Activated CD4-positive, alpha-beta T cell treated with anti-CD3 and anti-CD28 coated beads, Interleukin-2, amount 50 U/mL, for 48 hours (primary cell): ENCODE data around the gene PTHLH.

Experiments
- DNase-seq, 2 experiments: peaks; one replicate each; pipeline ENCODE4 v3.0.0-alpha.2; 2020

Gene PTHLH

DNA sequence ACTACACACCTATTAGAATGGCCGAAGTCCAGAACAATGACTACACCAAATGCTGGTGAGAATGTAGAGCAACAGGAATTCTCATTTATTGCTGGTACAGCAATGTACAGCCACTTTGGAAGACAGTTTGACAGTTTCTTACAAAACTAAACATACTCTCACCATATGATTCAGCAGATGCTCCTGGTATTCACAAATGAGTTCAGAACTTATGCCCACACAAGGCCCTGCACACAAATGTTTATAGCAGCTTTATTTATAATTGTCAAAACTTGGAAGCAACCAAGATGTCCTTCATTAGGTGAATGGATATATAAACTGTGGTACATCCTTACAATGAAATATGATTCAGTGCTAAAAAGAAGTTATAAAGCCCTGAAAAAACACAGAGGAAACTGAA, 38.3 kb downstream of the PTHLH start:
- no peak for DNase-seq

GRCh38 chr12:27931390-27931789, 41.1 kb downstream of the PTHLH start:
- DNase-seq = no peak

DNA sequence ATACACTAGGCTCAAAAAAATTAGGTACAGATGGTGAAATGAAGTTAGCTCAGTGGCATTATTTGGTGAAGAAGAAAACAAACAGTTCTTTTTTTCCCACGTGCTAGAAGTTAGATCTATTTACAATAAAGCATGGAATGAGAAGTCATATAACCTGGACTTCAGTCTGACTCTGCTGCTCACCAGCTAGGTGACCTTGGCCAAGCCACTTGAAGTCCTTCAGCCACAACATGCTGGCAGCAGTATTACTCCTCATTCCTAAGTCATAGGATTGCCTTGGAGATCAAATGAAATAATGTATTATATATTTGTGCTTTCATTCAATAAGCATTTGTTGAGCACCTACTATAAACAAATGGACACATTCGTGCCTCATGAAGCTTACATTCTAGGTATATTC, 45.2 kb downstream of the PTHLH start:
- DNase-seq = no peak

DNA sequence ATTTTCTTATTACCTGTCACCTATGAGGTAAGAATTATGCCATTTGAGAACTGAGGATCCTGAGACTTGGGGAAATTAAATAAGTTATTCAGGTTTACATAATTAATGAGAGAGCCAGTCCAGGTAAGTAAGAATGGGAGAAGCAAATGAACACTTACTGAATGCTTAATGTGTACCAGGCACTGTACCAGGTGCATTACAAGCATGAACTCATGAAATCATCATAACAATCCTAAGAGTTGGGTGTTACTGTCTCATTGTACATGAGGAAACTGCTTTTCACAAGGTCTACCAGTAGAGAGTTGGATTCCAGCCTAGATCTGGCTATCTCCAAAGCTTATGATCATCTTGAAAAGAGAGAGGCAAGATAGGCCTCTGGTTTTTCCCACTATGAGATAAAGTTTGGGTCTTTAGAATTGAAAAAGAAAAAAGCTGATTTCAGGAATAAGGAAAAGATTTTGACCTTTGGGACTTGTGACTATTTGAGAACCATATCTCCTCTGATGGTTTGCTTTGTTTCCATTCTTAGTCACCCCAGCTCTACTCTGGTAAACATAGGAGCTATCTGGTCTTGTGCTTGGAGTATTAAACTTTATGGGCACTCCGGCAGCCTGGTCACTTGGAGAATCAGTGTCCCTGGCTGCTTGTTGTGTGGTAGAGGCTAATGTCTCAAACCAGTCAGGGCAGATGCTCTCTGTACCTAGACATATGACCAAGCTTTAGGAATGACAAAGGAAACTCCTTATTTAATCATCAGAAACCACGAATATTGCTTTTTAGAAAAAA, 48.0 kb downstream of the PTHLH start:
- DNase-seq = no peak

DNA sequence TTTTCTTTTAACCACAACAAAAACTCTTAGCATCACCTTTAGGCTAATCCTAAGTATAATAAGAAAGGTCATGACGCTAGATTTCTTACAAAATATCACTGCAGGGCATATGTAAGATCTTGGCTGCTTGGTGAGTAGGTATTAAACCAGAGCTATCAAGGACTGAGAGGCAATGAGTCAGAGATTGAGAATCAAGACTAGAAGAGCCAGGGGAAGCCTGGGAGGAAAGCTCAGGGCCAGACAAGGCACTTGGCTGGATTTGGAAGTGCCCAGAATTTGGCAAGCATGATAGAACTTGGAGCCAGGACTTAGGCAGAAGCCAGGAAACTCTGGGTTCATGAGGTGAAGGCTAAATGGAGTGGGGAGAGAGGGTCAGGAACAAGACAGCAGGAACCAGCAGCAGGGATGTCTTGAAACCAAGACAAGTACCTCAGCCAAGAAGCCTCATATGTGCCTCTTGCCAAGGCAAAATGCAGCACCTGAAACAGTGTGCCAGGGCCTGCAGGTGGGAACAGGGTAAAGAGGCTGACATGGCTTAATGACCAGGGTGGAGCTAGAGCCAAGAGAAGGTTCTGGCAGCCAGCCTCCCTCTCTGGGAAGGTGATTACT, 49.9 kb downstream of the PTHLH start:
- DNase-seq = no peak

DNA sequence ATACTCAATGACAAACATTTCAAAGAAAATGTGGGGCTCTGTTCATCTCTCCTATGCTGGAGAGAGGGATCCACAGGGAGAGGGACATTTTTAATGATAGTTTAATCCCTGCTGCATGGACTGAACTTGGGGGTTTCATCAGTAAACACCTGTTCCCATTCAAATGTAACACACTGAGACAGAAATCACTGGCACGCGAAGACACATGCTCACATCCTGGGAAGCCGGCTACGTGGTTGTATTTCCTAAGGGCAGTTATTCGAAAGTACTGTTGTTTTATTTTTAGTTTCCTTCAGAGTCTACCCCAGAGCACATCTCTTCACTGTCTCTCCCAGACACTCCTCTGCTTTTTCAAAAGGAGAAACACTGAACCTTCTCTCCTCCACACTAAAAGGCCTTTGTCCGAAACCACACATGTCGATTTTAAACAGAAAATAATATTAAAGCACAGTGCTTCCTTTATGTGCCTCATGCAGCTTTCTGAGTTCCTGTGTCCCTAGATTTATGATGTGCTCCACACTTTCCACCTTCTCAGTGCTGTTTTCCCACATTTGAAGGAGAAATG, 52.8 kb downstream of the PTHLH start:
- DNase-seq = no peak

- DNase-seq = no peak
These were observed 57.0 kb downstream of the PTHLH start for GRCh38 chr12:27915536-27915935.

DNA sequence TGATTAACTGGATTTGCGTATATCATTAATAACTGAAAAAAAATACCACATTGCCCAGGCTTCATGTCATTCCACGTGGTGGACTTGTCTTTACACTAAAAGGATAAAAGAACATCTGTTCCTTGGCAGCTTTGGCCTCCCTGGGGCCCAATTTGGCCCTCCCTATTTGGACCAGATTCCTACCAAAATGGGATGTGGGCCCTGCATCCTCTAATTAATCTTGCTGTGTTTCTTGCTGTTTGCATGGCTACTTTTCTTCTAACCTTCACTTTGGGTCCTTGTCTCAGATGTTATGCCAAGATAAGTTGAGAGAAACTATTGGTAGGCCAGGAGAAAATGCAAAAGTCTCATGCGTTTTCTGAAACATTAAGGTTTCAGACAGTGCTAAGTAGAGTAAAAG, 57.5 kb downstream of the PTHLH start:
- DNase-seq = no peak

- DNase-seq = no peak
These were observed 58.4 kb downstream of the PTHLH start for GRCh38 chr12:27913999-27914614.

DNA sequence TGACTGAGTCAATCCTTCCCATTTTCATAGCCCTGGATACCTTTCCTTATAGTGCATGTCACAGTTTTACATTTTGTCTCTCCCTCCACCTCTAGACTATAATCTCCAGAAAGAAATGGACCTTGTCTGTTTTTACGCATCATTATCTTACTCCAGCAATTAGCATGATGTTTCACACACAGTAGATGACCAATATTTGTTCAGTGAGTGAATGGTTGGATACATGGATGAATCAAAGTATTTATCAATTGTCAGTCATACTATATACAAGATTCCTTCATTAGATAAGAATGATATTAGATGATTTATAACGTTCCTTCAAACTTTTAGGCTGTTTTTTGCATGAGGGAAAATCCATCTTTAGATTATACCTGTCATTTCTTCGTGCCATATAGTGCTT, 61.1 kb downstream of the PTHLH start:
- DNase-seq = no peak
